ENCODE data around the gene RFX2.
A peak's percentile ranks its signal among the peaks of the same experiment; 100 is the strongest.

The RFX2 gene

DNA sequence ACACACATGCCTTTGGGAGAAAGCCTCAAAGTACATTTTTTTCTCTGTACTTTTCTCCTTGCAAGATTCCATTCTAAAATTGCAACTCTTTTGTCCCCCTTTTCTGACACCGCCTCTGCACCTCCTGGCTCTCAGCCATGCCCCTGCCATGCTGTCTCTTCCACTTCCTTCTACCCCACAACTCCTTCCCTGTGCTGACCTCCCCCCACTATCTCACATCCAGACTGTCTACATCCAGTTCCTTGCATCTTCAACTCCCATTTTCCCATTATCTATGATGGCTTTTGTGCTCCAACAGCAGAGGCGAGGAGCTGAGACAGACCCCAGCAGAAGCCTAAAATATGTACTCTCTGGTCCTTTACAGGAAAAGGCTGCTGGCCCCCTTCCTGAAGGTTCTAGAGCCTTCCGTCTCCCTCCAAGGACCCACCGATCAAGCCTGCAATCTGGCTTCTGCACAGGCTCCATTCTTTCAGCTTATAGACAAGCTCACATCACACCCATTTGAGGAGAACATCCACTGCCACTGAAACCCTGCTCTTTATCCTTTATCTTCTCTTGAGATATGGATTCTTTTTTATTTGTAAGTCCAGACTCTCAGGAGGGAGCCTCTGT is 50.2 kb downstream of the RFX2 start:
- DNase-seq (ENCODE audit: low read depth in 2 of 2): no peak

DNA sequence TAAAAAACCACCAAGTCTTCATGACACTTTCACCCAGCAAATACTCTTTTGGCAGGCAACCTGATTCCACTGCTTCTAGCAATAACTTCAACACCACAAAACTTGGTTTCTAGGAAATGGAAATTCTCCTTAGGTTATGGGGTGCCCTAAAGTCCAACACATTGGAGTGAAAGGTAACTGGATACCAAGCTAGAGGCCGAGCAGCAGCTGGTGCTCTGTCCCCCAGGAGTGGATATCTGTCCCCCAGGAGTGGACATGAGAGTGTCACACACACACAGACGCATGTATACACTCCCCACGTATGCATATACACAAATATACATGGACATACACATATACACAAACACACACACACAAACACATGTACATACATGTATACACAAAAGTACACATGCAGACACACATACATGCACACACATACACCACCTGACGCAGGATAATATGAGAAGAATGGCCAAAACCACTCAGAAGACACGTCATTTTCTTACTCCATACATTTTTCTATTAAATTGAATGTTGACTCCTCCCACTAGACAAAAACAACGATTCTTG is 50.8 kb downstream of the RFX2 start:
- no peak for DNase-seq (ENCODE audit: low read depth in 2 of 2)

DNA sequence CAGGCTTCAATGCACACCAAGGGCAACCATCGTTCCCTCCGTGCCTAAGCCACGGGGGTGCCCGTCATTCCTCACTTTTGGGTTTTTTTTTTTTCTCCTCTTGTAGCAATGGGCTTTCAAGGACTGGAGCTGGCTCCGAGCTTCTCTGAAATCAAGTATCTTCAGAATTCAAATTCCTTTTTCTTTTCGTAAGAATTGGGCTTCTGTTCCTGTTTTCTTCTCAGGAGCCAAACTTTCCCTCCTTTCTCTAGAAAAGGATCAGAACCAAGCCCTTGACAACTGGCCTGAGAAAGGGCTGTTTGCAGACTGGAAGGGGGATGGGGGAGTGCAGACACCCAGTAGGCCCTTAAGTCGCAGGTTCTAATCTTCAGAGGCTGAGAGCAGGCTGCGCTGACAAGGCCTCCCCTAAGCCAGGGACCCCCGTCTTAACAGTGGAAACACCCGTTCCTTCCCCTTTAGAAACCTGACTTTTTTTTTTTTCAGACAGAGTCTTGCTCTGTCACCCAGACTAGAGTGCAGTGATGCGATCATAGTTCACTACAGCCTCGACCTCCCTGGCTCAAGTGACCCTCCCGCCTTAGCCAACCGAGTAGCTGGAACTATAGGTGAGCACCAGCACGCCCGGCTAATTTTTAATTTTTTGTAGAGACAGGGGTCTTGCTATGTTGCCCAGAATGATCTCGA is 51.6 kb downstream of the RFX2 start:
- DNase-seq (ENCODE audit: low read depth in 2 of 2): no peak

DNA sequence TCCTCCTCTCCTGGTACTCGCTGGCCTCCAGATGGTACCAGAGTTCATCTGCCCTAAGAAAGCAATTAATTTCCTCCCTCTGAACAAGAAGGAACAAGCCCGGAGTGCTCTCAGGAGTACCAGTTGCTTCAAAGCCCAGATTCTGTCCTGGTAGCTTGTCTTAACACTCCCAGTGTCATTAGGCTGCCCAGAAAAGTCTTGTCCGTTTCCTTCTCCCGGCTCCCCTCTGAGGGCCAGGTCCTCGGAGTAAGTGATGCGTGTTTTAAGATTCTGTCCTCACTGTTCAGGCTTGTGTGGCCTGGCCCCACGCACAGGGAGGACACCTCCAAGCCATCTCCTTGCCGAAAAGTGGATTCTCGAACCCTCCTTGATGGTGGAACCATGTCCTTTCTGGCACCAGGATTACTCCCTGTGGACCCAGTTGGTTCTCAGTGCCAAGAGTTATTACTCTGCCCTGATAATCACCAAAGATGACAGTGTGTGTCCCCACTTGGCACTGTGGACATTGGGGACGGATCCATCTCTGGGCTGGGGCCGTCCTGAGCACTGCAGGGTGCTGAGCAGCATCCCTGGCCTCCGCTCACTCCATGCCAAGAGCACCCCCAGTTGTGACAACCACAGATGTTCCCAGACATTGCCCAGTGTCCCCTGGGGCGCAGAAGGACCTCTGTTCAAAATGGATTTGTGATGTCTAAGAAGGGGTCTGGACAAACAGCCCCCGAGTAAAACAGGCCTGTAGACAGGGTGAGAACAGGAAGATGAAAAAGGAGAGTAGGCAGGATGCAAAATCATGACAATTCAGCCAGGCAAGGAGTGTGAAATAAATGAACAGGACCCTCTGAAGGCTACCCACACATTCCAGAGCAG is 52.4 kb downstream of the RFX2 start:
- DNase-seq (ENCODE audit: low read depth in 2 of 2): no peak

DNA sequence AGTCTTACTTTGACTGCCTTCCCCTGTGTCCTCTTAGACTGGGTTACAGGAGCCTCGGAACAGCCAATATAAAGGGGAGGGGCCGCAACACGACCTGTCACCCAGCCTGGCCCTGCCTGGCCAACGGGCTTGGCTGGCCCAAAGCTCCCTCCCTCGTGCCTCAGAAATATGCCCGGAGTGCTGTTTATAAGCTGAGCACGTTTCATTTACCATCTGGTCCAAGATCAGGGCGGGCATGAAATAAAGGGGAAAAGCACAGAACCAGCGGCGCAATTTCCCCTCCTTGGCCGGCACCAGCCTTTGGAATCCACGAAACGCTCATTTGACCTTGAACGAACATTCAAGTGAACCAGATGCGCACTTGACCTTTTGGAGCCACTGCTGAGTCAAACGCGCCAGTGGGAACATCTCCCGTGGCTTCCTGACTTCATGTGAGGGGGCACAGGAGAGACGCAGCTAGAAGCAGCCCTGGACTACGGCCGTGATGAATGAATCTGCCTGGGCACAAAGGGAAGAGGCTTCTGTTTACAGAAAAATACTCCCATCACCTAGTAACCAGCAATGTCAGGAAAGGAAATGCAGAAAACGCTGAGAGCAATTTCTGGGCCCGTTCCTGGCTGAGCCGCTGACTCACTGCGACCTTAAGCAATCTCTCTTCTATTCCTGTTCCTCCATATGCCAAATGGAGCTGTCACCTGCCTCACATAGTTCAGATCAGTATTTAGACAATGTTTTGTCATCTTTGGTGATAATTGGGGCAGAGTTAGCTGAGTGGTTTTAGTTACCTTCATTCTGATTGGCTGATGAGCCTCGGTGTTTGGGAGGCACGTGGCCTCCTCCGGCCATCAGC is 53.3 kb downstream of the RFX2 start:
- peak; percentile 67 to 68 for DNase-seq (ENCODE audit: low read depth in 2 of 2)

DNA sequence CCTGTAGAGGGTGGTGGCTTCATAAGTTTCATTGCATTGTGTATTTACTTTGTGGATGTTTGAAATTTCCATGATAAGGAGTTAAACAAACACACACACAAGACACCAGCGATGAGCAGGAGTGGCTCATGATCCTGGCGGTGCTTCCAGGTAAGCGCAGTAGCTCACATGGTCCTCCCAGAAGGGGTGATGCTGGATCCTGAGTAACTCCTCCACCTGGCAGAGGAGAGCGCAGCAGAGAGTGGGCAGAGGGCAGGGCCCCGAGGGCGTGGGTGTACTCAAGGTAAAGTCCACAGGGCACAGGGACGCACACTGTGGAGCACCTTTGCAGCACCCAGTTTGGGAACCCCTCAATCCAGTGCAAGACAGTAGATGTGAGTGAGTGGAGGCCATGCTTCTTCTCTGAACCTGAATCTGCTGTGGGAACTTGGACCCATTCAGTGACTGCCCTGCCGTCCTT is 54.0 kb downstream of the RFX2 start:
- DNase-seq (ENCODE audit: low read depth in 2 of 2): no peak

DNA sequence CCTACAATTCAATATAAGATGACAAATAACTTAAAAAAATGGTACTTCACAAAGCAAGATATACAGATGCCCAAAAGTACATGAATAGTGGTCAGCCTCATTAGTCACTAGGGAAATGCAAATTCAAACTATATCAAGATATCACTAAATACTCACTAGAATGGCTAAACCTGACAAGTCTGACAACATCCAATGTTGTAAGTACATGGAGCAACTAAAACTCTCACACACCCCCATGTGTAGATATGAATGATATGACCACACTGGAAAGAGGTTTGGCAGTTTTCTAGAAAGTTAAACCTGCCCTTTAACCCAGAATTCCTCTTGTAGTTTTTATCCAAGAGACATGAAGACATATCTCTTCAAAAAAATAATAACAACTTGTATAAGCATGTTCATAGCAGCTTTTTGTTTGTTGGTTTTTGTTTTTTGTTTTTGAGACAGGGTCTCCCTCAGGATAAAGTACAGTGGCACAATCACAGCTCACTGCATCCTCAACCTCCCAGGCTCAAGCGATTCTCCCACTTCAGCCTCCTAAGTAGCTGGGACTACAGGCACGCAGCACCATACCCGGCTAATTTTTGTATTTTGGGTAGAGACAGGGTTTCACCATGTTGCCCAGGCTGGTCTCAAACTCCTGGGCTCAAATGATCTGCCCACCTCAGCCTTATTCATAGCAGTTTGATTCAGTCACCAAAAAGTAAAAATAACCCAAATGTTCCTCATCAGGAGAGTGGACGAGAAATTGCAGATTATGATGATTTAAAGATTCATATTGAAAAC is 55.1 kb downstream of the RFX2 start:
- no peak for DNase-seq (ENCODE audit: low read depth in 2 of 2)

DNA sequence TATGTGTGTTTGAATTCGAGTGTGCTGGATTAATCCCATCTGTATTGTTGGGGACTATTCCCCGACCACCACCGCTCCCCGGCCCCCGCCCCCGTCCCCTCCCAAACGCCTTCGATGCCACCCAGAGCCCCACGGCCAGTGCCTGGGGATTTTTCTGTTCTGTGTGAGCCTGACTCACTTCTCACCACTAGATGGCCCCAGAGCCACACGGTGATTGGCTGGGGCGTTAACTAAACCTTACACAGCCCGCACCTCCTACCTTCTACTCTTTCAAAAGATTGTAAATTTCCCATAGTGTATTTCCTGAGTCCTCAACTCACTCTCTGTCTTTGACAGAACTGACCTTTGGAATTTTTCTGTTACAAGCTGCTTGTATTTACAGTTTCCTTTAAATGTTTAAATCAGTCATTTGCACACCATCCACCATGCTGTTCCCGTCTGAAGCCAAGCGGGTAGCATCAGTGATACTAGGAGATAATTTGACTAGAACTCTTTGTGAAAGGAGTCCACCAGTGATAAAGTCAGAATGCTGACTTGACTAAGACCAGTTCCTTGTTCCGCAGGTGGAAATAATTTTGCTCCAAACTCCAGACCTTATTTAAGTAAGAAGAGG is 61.4 kb downstream of the RFX2 start:
- peak in 1 of 2 experiments; percentile 61 for DNase-seq (ENCODE audit: low read depth in 2 of 2)

DNA sequence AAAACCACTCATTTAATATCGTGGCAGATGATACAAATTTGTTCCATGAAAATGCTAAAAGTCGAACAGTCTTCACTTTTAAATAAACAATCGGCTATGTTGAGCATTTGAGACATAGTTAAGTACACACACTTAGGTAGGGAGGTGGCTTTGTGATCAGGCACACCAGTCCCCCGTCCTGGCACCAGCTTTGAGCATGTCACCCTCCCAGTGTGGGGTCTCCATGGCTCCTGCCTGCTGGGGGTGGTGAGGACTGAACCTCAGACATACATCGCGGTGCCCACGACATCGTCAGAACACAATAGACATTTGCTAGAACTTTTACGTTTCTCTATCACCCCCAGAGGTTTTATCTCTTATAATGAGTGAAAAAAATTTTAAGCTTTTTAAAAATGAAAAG is 62.0 kb downstream of the RFX2 start:
- DNase-seq (ENCODE audit: low read depth in 2 of 2): no peak

DNA sequence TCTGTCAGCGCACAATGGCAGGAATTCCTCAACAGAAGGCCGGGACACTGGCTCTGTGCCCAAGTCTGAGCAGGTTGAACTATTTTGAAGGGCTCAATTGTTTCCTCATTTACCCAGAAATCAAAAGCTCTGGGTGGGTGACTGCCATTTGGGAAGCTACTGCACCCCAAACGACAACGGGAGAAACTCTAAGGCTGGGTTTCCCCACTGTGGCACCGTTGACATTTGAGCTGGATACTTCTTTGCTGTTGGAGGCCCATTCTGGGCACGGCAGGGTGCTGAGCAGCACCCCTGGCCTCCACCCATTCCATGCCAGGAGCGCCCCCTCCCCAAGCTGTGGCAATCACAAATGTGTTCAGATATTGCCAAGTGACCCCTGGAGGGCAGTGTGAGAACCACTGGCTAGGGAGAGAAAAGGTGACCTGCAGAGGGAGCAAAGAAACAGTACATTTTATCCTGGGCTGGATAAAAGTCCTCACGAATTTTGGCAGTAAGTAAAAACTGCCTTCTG is 62.5 kb downstream of the RFX2 start:
- DNase-seq (ENCODE audit: low read depth in 2 of 2): no peak

DNA sequence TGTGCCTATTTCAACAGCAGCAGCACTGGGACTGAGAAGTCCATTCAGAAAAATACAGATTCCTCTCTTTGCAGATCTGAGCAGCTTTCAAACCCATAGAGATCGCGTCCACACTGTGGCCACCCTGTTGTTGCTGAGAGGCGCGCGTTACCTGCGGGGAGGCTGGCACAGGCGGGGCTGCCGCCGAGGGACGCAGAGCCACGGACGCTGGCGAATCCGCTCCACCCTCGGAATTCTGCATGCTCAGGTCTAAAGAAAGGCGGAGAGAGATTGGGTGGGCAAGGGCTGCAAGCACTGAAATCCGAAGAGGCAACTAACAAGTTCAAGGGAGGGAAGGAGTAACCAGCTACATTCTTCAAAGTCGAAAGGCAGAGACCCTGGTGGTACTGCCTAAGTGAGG is 63.0 kb downstream of the RFX2 start:
- no peak for DNase-seq (ENCODE audit: low read depth in 2 of 2)

DNA sequence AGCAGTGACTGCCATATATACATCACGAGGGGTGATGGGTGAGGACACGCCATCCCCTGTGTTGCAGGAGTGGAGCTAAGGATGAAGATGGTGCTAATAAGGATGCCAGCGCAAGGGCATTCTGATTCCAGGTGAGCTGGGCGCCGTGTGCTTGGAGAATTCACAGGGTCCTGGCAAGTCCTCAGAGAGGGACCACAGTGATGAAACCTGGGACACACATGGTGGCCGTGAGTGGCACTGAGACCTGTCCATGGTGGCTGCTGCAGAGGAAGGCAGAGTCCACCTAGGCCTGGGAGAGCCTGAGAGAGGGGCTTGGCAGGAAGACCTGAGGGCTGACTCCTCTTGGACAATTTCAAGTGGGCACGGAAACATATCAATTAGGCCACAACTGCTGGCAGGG is 65.2 kb downstream of the RFX2 start:
- DNase-seq (ENCODE audit: low read depth in 2 of 2): no peak

DNA sequence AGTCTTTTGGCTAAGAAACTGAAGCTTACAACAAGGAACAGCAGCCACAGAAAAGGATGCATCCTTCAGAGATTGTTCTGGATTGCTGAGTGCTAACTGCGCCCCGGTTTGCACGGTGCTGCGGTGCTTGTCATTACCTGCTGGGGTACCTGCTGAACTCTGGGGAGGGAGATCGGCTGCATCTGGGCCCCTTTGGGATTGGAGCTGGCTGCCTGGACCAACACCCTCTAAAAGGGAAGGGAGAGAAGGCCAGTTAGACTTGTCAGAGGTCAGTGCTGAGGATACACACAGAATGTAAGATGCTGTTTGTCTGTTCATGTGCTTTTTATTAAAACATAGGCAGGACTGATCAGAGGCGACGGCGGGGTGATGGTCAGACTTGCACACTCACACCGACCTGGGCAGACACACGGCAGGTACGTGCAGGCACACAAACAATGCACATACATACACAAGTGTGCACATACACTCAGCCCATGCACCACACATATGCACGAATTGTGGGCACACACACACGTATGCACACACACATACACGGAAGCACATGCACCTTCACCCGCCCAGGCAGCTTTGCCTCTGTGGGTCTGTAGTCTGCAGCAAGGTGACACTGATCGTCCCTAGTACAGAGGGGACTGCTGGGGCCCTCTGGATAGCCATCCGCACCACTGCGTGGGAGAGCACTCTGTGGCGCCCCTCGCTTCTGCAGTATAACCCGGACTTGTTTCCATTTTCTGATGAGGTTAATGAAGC is 66.1 kb downstream of the RFX2 start:
- no peak for DNase-seq (ENCODE audit: low read depth in 2 of 2)

DNA sequence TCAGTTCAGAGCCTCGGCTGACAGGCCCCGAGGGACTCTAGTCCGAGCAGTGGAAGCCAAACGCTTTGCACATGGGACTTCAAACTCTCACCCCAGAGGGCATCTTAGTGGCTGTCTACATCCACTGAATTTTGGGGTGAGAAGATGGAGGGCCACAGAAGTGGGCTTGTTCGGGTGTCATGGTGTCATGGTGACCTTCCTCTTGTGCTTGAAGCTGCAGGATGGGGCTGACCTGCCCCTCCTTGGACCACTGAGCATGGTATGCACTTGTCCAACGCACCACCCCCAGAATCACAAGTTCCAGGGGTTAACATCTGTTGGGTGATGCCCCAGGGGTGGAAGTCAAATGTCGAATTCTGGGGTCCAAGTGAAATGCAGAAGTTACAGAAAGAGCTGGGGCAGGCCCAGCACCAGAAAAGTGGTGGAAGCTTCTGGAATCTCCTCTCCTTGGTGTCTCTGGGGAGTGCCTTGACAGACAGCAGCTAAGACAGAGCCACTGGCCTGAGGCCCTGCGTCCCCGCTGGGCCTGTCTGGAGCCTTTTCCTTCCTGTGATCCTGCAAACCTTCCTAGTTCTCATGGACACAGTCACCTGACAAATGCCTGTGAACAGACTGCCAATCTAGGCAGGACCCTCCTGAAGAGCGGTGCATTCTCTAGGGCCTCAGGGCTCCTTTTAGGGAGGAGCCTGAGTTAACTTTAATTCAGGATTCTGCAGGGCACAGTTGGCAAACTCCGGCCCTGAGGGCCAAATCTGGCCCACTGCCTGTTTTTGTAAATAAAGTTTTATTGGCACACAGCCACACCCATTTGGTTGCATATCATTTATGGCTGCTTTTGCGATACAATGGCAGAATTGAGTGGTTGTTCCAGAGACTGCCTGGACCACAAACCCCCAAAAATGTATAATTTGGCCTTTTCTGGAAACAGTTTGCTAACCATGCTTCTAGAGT is 67.2 kb downstream of the RFX2 start:
- no peak for DNase-seq (ENCODE audit: low read depth in 2 of 2)

DNA sequence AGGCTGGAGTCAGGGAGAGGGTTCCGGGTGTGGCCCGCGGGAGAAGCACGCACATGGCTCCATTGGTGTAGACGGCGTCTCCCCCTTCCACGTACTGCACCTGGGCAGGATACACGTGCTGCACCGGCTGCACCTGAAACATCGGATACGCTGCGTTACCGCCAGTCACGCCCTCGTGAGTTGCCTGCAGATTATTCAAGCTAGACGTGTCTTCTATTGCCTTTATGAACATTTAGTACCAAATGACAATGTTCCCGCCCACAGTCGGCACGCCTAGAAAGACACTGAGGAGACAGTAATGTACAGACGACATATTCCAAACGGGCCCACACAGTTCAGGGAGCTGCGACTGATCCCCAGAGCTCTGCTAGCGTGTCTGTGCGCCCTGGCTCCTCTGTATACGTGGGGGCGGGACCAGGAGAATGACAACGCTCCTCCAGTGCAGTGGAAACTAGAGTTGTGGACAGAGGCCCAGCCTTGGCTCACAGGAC is 68.3 kb downstream of the RFX2 start:
- DNase-seq (ENCODE audit: low read depth in 2 of 2): no peak

DNA sequence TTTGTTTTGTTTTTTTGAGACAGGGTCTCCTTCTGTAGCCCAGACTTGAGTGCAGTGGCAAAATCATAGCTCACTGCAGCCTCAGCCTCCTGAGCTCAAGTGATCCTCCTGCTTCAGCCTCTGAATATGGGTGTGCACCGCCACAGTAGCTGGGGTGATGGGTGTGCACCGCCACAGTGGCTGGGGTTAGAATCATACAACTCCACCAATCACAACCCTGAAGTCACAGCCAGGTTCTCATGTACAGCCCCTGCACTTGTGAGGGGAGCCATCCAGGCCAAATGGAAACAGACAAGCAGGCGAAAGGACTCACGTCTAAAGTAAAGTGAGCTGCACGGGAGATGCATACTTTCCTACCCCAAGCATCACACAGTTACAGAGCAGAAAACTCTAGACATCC is 69.2 kb downstream of the RFX2 start:
- DNase-seq (ENCODE audit: low read depth in 2 of 2): no peak

DNA sequence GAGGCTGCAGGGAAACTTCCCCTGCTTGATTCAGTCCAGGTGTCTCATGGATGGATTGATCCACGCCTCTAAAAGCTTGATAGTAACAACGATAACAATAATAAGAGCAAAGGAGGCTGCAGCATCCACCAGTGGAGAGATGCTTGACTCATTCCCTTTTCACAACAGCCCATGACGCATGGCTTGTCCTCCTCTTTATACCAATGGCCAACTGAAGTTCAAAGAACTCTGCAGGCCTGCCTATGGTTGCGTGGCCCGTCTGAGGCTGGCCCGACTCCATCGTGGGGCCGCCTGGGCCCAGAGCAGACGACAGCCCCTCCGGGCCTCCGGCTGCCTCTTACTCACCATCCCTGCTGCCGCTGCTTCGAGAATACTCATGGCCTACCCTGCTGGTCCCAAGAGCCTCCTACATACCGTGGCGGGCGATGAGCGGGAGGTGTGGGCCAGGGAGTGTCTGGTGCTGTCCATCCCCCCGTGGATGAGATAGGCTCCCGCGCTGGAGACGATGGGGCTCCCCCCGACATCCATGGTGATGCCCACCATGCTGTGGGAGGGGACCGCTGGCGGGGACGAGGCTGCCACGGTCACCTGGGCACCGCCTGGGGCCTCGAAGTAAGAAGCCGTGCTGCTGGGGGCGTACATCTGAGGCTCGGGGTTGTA is 70.6 kb downstream of the RFX2 start:
- DNase-seq (ENCODE audit: low read depth in 2 of 2): no peak

Data from fibroblast of skin of left quadriceps (primary cell).